ENCODE data around the gene FABP1. TPM values are rescaled to one million over a fixed set of nuclear protein-coding genes. Genes with fewer than 3 reads are reported as not detected.

Gene FABP1
- total RNA-seq, 1 donor from 2014 or later, result 28.2 TPM

DNA sequence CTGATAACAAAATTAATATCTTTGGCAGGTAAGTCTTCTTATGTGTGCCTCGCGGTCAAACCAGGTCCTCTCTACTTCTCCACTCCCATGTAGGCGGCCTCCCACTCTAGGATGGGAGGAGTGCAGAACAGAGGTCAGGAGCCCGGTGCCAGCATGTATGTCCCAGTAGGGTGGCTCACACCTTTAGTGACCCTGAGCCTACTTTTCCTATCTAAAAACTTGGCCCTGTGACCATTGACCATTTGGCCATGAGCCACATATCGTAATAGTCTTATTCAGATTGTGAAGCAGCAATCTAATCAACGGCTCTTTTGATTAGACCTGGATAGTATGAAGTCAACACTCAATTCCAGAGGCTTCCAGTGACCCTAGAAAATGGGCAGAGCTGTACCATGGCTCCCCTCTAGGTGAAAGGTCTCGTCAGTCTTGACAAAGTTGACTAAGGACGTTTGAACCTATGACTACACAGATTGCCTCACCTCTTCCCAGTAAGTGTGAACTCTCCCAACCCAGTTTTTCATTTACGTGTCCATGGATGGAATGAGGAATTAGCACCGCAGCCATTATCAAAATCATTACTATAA lies 17.1 kb upstream of the FABP1 start:
- Mint-ChIP-seq H3K4me3 (no peak overlapping the region), H3K27ac (no peak overlapping the region), H3K4me1 (ENCODE audit: unreplicated experiment) (no peaks in the 10 kb centered on the region), H3K9me3 (peaks cover 12% of the 10 kb centered on the region), H3K36me3 (no peaks in the 10 kb centered on the region), H3K27me3 (peaks cover 12% of the 10 kb centered on the region)
- TF ChIP-seq, protein P1, sequence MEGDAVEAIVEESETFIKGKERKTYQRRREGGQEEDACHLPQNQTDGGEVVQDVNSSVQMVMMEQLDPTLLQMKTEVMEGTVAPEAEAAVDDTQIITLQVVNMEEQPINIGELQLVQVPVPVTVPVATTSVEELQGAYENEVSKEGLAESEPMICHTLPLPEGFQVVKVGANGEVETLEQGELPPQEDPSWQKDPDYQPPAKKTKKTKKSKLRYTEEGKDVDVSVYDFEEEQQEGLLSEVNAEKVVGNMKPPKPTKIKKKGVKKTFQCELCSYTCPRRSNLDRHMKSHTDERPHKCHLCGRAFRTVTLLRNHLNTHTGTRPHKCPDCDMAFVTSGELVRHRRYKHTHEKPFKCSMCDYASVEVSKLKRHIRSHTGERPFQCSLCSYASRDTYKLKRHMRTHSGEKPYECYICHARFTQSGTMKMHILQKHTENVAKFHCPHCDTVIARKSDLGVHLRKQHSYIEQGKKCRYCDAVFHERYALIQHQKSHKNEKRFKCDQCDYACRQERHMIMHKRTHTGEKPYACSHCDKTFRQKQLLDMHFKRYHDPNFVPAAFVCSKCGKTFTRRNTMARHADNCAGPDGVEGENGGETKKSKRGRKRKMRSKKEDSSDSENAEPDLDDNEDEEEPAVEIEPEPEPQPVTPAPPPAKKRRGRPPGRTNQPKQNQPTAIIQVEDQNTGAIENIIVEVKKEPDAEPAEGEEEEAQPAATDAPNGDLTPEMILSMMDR (conservative IDR thresholded peaks at IDR 0.05), result no peak
- DNase-seq (ENCODE audit: extremely low spot score, unreplicated experiment), result no peak

- Mint-ChIP-seq H3K27me3 (peaks cover 12% of the 10 kb centered on the region), H3K27ac (no peak overlapping the region), H3K36me3 (no peaks in the 10 kb centered on the region), H3K9me3 (peaks cover 9% of the 10 kb centered on the region), H3K4me3 (no peak overlapping the region), H3K4me1 (ENCODE audit: unreplicated experiment) (no peaks in the 10 kb centered on the region)
- TF ChIP-seq, protein P1 (conservative IDR thresholded peaks at IDR 0.05), result no peak
- no peak for DNase-seq (ENCODE audit: extremely low spot score, unreplicated experiment)
Measured at GRCh38 chr2:88144271-88144670, 16.4 kb upstream of the FABP1 start.

GRCh38 chr2:88141952-88142351 lies 14.1 kb upstream of the FABP1 start:
- Mint-ChIP-seq H3K4me1 (ENCODE audit: unreplicated experiment) (no peaks in the 10 kb centered on the region), H3K4me3 (no peak overlapping the region), H3K9me3 (peaks cover 4% of the 10 kb centered on the region), H3K27ac (no peak overlapping the region), H3K36me3 (no peaks in the 10 kb centered on the region), H3K27me3 (peaks cover 17% of the 10 kb centered on the region)
- TF ChIP-seq, protein P1 (conservative IDR thresholded peaks at IDR 0.05), result no peak
- no peak for DNase-seq (ENCODE audit: extremely low spot score, unreplicated experiment)

DNA sequence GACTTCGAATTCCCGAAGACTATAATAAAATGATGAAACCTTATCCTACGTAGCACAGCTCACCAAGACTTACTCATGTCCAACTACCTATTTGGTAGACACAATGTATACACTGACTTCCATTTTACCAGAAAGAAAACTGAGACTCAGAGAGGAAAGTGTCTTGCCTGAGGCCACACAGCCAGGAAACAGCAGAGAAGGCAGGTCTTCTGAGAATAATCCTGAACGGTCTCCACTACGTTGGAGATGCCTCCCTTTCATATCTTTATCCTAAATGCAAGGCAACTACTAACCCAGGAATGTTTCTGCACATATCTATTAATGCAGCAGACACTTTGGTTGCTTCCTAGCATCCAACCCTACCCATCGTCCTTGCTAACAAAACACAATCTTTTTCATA lies 11.9 kb upstream of the FABP1 start:
- Mint-ChIP-seq H3K4me1 (ENCODE audit: unreplicated experiment) (no peaks in the 10 kb centered on the region), H3K4me3 (no peak overlapping the region), H3K36me3 (no peaks in the 10 kb centered on the region), H3K27me3 (peaks cover 18% of the 10 kb centered on the region), H3K27ac (no peak overlapping the region), H3K9me3 (peaks cover 4% of the 10 kb centered on the region)
- TF ChIP-seq, protein P1 (conservative IDR thresholded peaks at IDR 0.05), result no peak
- DNase-seq (ENCODE audit: extremely low spot score, unreplicated experiment), result no peak

- no peak overlapping the region for H3K4me3 Mint-ChIP-seq
- TF ChIP-seq, protein P1 (conservative IDR thresholded peaks at IDR 0.05), result no peak
- H3K4me1 Mint-ChIP-seq (ENCODE audit: unreplicated experiment), result no peaks in the 10 kb centered on the region
- H3K27me3 Mint-ChIP-seq, result peaks cover 18% of the 10 kb centered on the region
- H3K27ac Mint-ChIP-seq, result no peak overlapping the region
- no peaks in the 10 kb centered on the region for H3K36me3 Mint-ChIP-seq
- DNase-seq (ENCODE audit: extremely low spot score, unreplicated experiment), result no peak
- H3K9me3 Mint-ChIP-seq, result peaks cover 3% of the 10 kb centered on the region
Measured at GRCh38 chr2:88139203-88139702, 11.4 kb upstream of the FABP1 start.
